Measurements from ENCODE around the gene MBTD1. TPM values are rescaled to one million over a fixed set of nuclear protein-coding genes. Genes with fewer than 3 reads are reported as not detected.

MBTD1 gene
- total RNA-seq, 4 donors from 2014 or later = 15.3 to 91.7 (median 25.8) TPM

DNA sequence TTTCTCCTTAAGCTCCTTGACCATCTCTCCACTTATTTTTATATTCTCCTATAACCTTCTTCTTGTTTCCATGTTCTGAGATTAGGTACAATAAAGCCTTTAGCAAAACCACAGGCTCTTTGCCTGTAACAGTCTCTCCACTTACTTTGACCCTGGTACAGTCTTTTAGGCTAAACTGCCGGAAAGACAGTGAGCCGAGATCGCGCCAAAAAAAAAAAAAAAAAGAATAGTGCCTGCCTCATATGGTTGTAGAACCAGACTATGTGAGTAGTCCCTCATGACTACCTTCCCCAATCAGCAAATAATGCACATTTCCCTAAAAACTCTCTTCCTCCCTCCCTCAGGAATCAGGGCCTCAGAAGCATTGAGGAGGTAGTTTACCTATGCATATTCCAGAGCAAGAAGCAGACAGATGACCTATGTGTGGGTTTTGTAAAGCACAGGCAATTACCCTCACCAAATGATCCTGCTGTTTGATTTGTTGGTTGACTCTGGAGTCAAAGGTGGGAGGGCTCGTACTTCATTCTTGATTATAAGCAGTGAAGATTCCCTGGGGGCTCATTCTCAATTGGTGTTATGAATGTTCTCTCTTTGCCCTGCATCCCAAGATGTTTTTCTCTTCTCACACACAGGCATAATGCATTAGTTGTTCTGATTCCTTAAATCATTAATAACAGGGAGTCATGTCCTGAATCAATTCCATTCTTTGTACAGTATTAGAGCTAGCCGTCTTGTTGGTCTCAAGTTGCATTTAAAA lies 115.4 kb downstream of the MBTD1 start:
- WGBS = 67% methylated on average over 6 of the region's 6 CpGs
- H3K27ac ChIP-seq = no peak overlapping the region
- TF ChIP-seq EP300 (IDR thresholded peaks at IDR 0.05) (no peak), POLR2AphosphoS5 (IDR thresholded peaks at IDR 0.05) (no peak), POLR2A (IDR thresholded peaks at IDR 0.05) (no peak)
- TF ChIP-seq, protein P1, sequence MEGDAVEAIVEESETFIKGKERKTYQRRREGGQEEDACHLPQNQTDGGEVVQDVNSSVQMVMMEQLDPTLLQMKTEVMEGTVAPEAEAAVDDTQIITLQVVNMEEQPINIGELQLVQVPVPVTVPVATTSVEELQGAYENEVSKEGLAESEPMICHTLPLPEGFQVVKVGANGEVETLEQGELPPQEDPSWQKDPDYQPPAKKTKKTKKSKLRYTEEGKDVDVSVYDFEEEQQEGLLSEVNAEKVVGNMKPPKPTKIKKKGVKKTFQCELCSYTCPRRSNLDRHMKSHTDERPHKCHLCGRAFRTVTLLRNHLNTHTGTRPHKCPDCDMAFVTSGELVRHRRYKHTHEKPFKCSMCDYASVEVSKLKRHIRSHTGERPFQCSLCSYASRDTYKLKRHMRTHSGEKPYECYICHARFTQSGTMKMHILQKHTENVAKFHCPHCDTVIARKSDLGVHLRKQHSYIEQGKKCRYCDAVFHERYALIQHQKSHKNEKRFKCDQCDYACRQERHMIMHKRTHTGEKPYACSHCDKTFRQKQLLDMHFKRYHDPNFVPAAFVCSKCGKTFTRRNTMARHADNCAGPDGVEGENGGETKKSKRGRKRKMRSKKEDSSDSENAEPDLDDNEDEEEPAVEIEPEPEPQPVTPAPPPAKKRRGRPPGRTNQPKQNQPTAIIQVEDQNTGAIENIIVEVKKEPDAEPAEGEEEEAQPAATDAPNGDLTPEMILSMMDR (IDR thresholded peaks at IDR 0.05) = no peak
- H3K36me3 ChIP-seq = no peaks in the 10 kb centered on the region
- no peaks in the 10 kb centered on the region for H3K27me3 ChIP-seq
- no peak overlapping the region for H3K4me3 ChIP-seq
- no peaks in the 10 kb centered on the region for H3K9me3 ChIP-seq
- DNase-seq (ENCODE audit: low spot score in 2 of 2) = no peak
- no peaks in the 10 kb centered on the region for H3K4me1 ChIP-seq

DNA sequence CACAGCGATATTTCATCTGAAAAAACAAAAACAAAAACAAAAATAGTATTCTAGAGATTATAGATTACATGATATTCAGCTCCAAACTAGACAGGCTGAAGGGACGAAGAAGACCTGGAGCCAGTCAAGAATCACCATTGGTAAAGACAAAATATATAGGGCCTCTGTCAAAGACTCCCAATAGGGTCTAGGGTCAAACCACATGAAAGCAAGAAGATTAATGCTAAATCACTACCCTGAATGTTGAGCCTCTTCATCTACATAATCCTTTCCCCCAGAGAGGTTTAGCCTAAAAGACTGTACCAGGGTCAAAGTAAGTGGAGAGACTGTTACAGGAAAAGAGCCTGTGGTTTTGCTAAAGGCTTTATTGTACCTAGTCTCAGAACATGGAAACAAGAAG lies 117.3 kb downstream of the MBTD1 start:
- Histone ChIP-seq H3K27ac (no peak overlapping the region), H3K36me3 (no peaks in the 10 kb centered on the region), H3K9me3 (no peaks in the 10 kb centered on the region), H3K4me3 (no peak overlapping the region), H3K27me3 (no peaks in the 10 kb centered on the region), H3K4me1 (no peaks in the 10 kb centered on the region)
- WGBS = 95% methylated on average over 2 of the region's 2 CpGs
- DNase-seq (ENCODE audit: low spot score in 2 of 2) = no peak
- TF ChIP-seq POLR2A (IDR thresholded peaks at IDR 0.05) (no peak), POLR2AphosphoS5 (IDR thresholded peaks at IDR 0.05) (no peak), EP300 (IDR thresholded peaks at IDR 0.05) (no peak)
- TF ChIP-seq, protein P1 (IDR thresholded peaks at IDR 0.05) = no peak

DNA sequence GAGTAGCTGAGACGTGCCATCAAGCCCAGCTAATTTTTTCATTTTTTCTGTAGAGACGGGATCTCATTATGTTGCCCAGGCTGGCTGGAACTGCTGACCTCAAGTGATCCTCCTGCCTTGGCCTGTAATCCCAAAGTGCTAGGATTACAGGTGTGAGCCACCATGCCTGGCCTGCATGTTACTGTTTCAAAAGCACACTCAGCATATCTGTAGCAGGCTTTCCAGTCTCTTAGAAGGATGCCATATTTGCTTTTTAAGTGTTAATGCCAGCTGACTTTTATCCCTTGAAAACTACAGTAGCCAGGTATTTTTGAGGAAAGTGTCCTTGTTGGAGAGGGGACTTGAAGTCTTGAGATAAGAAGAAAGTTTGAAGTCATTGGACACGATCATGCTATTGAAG lies 123.9 kb downstream of the MBTD1 start:
- no peak overlapping the region for H3K4me3 ChIP-seq
- no peaks in the 10 kb centered on the region for H3K9me3 ChIP-seq
- DNase-seq (ENCODE audit: low spot score in 2 of 2) = no peak
- H3K4me1 ChIP-seq = no peaks in the 10 kb centered on the region
- H3K27me3 ChIP-seq = no peaks in the 10 kb centered on the region
- no peaks in the 10 kb centered on the region for H3K36me3 ChIP-seq
- TF ChIP-seq, protein P1 (IDR thresholded peaks at IDR 0.05) = no peak
- TF ChIP-seq POLR2AphosphoS5 (IDR thresholded peaks at IDR 0.05) (no peak), EP300 (IDR thresholded peaks at IDR 0.05) (no peak), POLR2A (IDR thresholded peaks at IDR 0.05) (no peak)
- no peak overlapping the region for H3K27ac ChIP-seq
- 100% methylated on average over 3 of the region's 3 CpGs for whole genome bisulfite sequencing

DNA sequence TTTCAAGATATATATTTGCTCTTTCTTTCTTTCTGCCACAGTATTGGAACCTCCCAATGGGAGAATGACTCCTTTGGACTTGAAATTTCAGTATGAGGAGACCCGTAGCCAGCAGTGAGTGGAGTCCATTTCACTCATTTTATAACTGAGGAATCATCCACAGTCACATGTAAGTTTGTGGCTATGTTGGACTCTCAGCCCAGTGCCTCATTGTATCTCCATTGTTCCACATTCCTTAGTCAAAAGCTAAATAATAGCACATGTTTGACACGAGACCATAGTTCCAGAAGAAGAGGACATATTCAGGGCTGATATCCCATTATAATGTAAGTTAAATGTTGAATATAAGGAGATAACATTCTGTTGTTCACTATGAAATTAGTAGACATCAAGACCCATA lies 126.5 kb downstream of the MBTD1 start:
- TF ChIP-seq POLR2A (IDR thresholded peaks at IDR 0.05) (no peak), POLR2AphosphoS5 (IDR thresholded peaks at IDR 0.05) (no peak)
- 69% methylated on average over 2 of the region's 2 CpGs for WGBS
- H3K27me3 ChIP-seq = no peaks in the 10 kb centered on the region
- H3K4me3 ChIP-seq = no peak overlapping the region
- no peaks in the 10 kb centered on the region for H3K4me1 ChIP-seq
- DNase-seq (ENCODE audit: low spot score in 2 of 2) = no peak
- no peaks in the 10 kb centered on the region for H3K9me3 ChIP-seq
- H3K27ac ChIP-seq = no peak overlapping the region
- H3K36me3 ChIP-seq = no peaks in the 10 kb centered on the region

DNA sequence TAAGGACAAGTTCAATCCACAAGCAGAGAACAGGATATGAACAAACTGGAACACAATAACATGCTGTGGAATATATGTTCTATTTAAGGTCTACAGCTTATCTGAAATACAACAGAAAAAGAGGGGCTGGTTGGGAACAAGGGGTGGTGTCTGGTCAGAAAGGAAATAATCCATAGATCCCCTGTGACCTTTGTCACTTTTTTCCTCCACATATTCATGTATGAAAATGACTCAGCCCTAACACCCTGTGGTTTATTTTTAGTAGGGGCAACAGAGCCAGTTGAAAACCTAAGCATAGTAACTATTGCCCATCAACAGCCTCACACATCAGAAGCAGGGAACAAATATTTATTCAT lies 126.9 kb downstream of the MBTD1 start:
- TF ChIP-seq POLR2A (IDR thresholded peaks at IDR 0.05) (no peak), POLR2AphosphoS5 (IDR thresholded peaks at IDR 0.05) (no peak), EP300 (IDR thresholded peaks at IDR 0.05) (no peak)
- TF ChIP-seq, protein P1 (IDR thresholded peaks at IDR 0.05) = no peak
- no peak overlapping the region for H3K27ac ChIP-seq
- no peaks in the 10 kb centered on the region for H3K27me3 ChIP-seq
- H3K4me1 ChIP-seq = peaks cover 2% of the 10 kb centered on the region
- no peak overlapping the region for H3K4me3 ChIP-seq
- H3K36me3 ChIP-seq = no peaks in the 10 kb centered on the region
- no peak for DNase-seq (ENCODE audit: low spot score in 2 of 2)
- H3K9me3 ChIP-seq = no peaks in the 10 kb centered on the region

DNA sequence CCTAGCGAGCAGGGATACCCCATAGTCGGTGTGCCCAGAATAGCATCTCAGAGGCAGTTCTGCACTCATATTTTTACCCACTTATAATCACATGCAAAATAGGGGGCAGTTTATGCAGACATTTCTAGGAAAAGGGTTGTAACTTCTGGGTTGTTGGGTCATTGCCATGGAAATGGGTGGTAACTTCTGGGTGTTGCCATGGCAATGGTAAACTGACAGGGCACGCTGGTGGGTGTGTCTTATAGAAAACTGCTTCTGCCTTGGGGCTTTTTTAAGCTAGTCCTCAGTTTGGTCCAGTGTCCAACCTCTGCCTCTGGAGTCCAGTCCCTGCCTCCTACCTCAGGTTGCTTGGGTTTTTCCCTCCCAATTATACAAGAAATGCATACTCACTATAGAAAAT lies 131.8 kb downstream of the MBTD1 start:
- Histone ChIP-seq H3K9me3 (no peaks in the 10 kb centered on the region), H3K27ac (no peak overlapping the region), H3K4me1 (peaks cover 8% of the 10 kb centered on the region), H3K27me3 (no peaks in the 10 kb centered on the region), H3K4me3 (no peak overlapping the region), H3K36me3 (no peaks in the 10 kb centered on the region)
- 64% methylated on average over 2 of the region's 3 CpGs for WGBS
- no peak for TF ChIP-seq EP300 (IDR thresholded peaks at IDR 0.05)
- TF ChIP-seq POLR2A (IDR thresholded peaks at IDR 0.05) = no peak
- no peak for TF ChIP-seq POLR2AphosphoS5 (IDR thresholded peaks at IDR 0.05)
- TF ChIP-seq, protein P1 (IDR thresholded peaks at IDR 0.05) = no peak
- no peak for DNase-seq (ENCODE audit: low spot score in 2 of 2)

Data from suprapubic skin (tissue), 4 donors.